Esophagus squamous epithelium (tissue), 5 donors: ENCODE measurements around the gene FBXO46. TPM values are rescaled to one million over a fixed set of nuclear protein-coding genes. Genes with fewer than 3 reads are reported as not detected.

Experiments used
- DNase-seq: peaks from one replicate; lab custom pipeline; 2025; lab: John Stamatoyannopoulos, UW
- H3K27ac ChIP-seq, 4 donors: fragments of 200-600 bp; sonication (generic); one replicate each; pipeline ENCODE4 v1.5.1; 2016 to 2019; ENCODE audit warnings: mild to moderate bottlenecking in 1 of 4
- H3K27me3 ChIP-seq, 4 donors: fragments of 200-600 bp; sonication (generic); 1 replicate in 3 of 4; 2 replicates in 1 of 4; pipeline versions ENCODE4 v1.5.1 to v1.6.0; 2017 to 2021; ENCODE audit warnings: antibody characterized with exemption in 1 of 4
- H3K36me3 ChIP-seq, 3 donors: fragments of 200-600 bp; sonication (generic); one replicate each; pipeline ENCODE4 v1.5.1; 2016 to 2019
- H3K4me1 ChIP-seq, 3 donors: fragments of 200-600 bp; sonication (generic); one replicate each; pipeline ENCODE4 v1.5.1; 2017 to 2019
- H3K4me3 ChIP-seq, 4 donors: fragments of 200-600 bp; sonication (generic); 1 replicate in 3 of 4; 2 replicates in 1 of 4; pipeline ENCODE4 v1.5.1; 2016 to 2019; ENCODE audit warnings: mild to moderate bottlenecking in 2 of 4, moderate library complexity in 1 of 4
- H3K9me3 ChIP-seq, 3 donors: fragments of 200-600 bp; sonication (generic); one replicate each; pipeline ENCODE4 v1.5.1; 2016 to 2019
- POLR2A ChIP-seq, 4 donors: fragments of 450-650 bp; IDR thresholded peaks; one replicate each; pipeline ENCODE4 v1.6.1; 2017; ENCODE audit warnings: antibody characterized with exemption in 4 of 4, mild to moderate bottlenecking in 4 of 4, moderate library complexity in 3 of 4
- WGBS, 2 donors: methylation state at CpG; one replicate each; pipeline ENCODE4 v1.1.5; 2018; 5-methylcytosine and 5-hydroxymethylcytosine counted together
- intact Hi-C: fragments of 100-400 bp; cut with DNase I; formaldehyde crosslinking; loops from one replicate; pipeline ENCODE4 v1.15.0; 2022
- total RNA-seq, 4 donors: library from RNA; depleted of rRNA; stranded (reverse); fragments of >200 nt; gene quantifications; one replicate each; pipeline ENCODE4 v1.1.0, GENCODE V29; 2016
- TF ChIP-seq, protein P1 (sequence below), 6 experiments: fragments of 450-650 bp in 4 of 6; fragments of 200-600 bp in 2 of 6; sonication (generic) in 2 of 6; IDR thresholded peaks; one replicate each; pipeline ENCODE4 v1.5.1; 2016 to 2019; ENCODE audit warnings: antibody characterized with exemption in 6 of 6, mild to moderate bottlenecking in 4 of 6, moderate library complexity in 4 of 6
- donor health status: DM: yes; HTN: yes; CAD: no.

The FBXO46 gene
- total RNA-seq, 4 donors from 2014 or later = 16.0 to 37.2 (median 25.9) TPM

GRCh38 chr19:45711851-45712698 is 18.6 kb downstream of the FBXO46 start:
- DNase-seq = no peak
- WGBS, 2 donors = 93 to 95% methylated on average over 14 to 26 of the region's 76 CpGs
- TF ChIP-seq, protein P1, sequence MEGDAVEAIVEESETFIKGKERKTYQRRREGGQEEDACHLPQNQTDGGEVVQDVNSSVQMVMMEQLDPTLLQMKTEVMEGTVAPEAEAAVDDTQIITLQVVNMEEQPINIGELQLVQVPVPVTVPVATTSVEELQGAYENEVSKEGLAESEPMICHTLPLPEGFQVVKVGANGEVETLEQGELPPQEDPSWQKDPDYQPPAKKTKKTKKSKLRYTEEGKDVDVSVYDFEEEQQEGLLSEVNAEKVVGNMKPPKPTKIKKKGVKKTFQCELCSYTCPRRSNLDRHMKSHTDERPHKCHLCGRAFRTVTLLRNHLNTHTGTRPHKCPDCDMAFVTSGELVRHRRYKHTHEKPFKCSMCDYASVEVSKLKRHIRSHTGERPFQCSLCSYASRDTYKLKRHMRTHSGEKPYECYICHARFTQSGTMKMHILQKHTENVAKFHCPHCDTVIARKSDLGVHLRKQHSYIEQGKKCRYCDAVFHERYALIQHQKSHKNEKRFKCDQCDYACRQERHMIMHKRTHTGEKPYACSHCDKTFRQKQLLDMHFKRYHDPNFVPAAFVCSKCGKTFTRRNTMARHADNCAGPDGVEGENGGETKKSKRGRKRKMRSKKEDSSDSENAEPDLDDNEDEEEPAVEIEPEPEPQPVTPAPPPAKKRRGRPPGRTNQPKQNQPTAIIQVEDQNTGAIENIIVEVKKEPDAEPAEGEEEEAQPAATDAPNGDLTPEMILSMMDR (IDR thresholded peaks at IDR 0.05) = no peak
- no peak for TF ChIP-seq POLR2A (IDR thresholded peaks at IDR 0.05)
- no peak overlapping the region for H3K4me3 ChIP-seq
- intact Hi-C loops = loop anchor here (10.0 kb wide), 1 partner anchor 53 kb away; the partner anchor contains the start of gene SIX5
- H3K27ac ChIP-seq = no peak overlapping the region
- H3K9me3 ChIP-seq = no peaks in the 10 kb centered on the region
- H3K27me3 ChIP-seq = no peaks in the 10 kb centered on the region
- H3K4me1 ChIP-seq = peaks cover 3 to 38% (median 5%) of the 10 kb centered on the region in 3 donors
- peaks cover 18 to 49% (median 21%) of the 10 kb centered on the region in 3 donors for H3K36me3 ChIP-seq

DNA sequence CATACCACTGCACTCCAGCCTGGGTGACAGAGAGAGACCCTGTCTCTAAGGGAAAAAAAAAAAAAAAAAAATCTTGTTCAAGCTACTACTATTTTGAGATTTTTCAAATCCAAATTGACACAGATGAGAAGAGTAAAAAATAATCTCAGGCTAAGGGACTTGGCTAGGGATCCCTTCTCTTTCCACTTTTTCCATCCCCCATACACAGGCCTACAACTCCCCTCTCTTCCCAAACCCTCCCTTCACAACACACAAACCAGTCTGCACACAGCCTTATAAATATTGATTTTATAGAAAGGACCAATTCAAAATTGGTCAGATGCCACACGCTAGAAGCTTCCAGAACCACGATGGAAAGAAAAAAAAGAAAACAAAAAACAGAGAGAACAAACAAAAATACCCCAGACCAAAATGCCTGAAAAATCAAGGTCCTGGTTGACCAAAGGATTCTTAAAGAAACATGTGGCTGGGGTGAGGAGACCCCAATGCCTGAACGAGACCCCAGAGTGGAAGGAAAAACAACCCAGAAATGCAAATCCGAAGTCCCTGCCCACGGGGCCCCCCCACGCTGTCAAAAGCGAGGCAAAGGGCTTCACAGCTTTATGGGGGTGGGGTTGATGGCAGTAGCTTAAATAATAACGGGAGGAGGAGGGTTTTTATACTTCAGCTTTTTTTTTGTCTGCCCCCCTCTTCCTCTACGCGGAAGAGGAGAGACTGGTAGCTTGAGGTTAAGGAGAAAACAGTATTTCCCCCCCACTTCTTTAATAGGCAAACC is 20.2 kb downstream of the FBXO46 start:
- H3K4me1 ChIP-seq = peaks cover 0 to 23% (median 0%) of the 10 kb centered on the region in 3 donors
- peaks cover 18 to 49% (median 21%) of the 10 kb centered on the region in 3 donors for H3K36me3 ChIP-seq
- WGBS, 2 donors = 62 to 68% methylated on average over 10 of the region's 10 CpGs
- no peaks in the 10 kb centered on the region for H3K27me3 ChIP-seq
- no peak for TF ChIP-seq POLR2A (IDR thresholded peaks at IDR 0.05)
- TF ChIP-seq, protein P1 (IDR thresholded peaks at IDR 0.05) = no peak
- DNase-seq = no peak
- intact Hi-C loops = loop anchor here (10.0 kb wide), 1 partner anchor 54 kb away; the partner anchor contains the start of gene SIX5
- H3K27ac ChIP-seq = no peak overlapping the region
- no peak overlapping the region for H3K4me3 ChIP-seq
- no peaks in the 10 kb centered on the region for H3K9me3 ChIP-seq

DNA sequence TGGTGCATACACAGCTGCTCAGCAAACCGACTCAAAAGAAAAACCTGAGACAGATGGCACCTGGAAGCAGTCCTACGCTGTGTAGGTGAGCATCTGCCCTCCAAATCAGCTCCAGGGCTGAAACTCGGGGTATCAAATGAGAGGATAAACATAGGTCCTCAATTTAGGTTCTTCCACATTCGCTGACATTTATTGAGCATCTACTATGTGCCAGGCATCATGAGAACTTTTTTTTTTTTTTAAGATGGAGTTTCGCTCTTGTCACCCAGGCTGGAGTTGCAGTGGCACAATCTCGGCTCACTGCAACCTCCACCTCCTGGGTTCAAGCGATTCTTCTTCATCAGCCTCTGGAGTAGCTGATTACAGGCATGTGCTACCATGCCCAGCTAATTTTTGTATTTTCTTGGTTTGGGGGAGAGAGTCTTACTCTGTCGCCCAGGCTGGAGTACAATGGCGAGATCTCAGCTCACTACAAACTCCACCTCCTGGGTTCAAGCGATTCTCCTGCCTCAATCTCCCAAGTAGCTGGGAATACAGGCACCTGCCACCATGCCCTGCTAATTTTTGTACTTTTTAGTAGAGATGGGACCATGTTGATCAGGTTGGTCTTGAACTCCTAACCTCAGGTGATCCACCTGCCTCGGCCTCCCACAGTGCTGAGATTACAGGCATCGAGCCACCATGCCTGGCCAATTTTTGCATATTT is 24.8 kb downstream of the FBXO46 start:
- TF ChIP-seq POLR2A (IDR thresholded peaks at IDR 0.05) = no peak
- TF ChIP-seq, protein P1 (IDR thresholded peaks at IDR 0.05) = no peak
- 84 to 88% methylated on average over 10 to 11 of the region's 12 CpGs for WGBS, 2 donors
- Histone ChIP-seq H3K27me3 (no peaks in the 10 kb centered on the region), H3K36me3 (peaks cover 0 to 50% (median 0%) of the 10 kb centered on the region in 3 donors), H3K4me3 (no peak overlapping the region), H3K4me1 (no peaks in the 10 kb centered on the region), H3K27ac (no peak overlapping the region), H3K9me3 (no peaks in the 10 kb centered on the region)
- intact Hi-C loops = no loop called here
- no peak for DNase-seq

DNA sequence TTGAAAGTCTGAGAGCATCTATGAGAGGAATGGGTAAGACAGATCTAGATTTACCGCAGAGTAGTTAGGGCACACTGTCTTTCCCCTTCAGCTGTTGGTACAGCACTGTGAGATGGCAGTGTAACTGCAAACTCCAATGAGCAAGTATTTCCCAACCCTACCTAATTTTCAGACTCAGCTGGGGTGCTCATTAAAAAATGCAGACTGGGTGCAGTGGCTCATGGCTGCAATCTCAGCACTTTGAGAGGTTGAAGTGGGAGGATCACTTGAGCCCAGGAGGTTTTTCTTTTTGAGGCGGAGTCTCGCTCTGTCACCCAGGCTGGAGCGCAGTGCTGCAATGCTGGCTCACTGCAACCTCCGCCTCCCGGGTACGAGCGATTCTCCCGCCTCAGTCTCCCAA is 25.6 kb downstream of the FBXO46 start:
- 89 to 99% methylated on average over 3 to 7 of the region's 9 CpGs for WGBS, 2 donors
- H3K36me3 ChIP-seq = peaks cover 0 to 44% (median 0%) of the 10 kb centered on the region in 3 donors
- intact Hi-C loops = no loop called here
- H3K9me3 ChIP-seq = no peaks in the 10 kb centered on the region
- TF ChIP-seq, protein P1 (IDR thresholded peaks at IDR 0.05) = no peak
- no peak for TF ChIP-seq POLR2A (IDR thresholded peaks at IDR 0.05)
- no peak overlapping the region for H3K4me3 ChIP-seq
- H3K27me3 ChIP-seq = no peaks in the 10 kb centered on the region
- DNase-seq = no peak
- H3K27ac ChIP-seq = no peak overlapping the region
- no peaks in the 10 kb centered on the region for H3K4me1 ChIP-seq
